HG03066 (cell line): ENCODE data around the gene PRRG4.
A peak's percentile ranks its signal among the peaks of the same experiment; 100 is the strongest.
"Not testable (repeated sequence)": the region's sequence is repeated elsewhere in the genome, so short reads cannot be mapped to it uniquely, and the experiment has no call there.

ENCODE experiments used
- ATAC-seq: cut with Tn5 transposase; IDR thresholded peaks from one replicate; pipeline ENCODE4 v1.9.1; 2021; ENCODE audit warnings: low read depth; ENCODE audit not compliant: unreplicated experiment

Gene PRRG4

DNA sequence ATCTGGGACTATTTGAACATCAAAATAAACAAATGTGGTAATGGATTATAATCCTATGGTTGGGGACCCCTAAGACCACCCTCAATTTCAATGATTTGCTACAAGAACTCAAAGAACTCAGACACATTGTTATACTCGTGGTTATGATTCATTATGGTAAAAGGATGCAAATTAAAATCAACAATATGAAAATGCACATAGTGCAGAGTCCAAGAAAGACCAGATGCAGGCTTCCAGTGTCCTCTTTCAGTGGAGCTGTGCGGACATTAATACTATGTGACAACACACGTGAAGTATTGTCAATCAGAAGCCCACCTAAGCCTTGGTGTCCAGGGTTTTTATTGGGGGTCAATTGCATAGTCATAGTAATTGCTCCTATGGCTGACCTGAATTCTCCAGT, 53.7 kb downstream of the PRRG4 start:
- no peak for ATAC-seq

DNA sequence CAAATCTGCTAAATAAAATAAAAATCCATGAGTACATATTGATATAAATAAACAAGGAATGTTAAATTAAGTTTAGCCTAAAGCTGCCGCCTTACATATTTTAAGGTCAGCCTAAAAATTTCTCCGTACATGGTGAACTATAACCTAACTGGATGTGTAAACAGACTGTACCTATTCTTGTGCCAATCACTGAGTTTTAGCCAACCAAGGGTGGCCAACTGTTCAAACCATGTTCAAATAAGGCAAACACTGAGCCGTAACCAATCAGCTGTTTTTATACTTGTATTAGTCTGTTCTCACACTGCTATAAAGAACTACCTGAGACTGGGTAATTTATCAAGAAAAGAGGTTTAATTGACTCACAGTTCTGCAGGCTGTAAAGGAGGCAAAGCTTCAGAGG, 54.3 kb downstream of the PRRG4 start:
- ATAC-seq = no peak

DNA sequence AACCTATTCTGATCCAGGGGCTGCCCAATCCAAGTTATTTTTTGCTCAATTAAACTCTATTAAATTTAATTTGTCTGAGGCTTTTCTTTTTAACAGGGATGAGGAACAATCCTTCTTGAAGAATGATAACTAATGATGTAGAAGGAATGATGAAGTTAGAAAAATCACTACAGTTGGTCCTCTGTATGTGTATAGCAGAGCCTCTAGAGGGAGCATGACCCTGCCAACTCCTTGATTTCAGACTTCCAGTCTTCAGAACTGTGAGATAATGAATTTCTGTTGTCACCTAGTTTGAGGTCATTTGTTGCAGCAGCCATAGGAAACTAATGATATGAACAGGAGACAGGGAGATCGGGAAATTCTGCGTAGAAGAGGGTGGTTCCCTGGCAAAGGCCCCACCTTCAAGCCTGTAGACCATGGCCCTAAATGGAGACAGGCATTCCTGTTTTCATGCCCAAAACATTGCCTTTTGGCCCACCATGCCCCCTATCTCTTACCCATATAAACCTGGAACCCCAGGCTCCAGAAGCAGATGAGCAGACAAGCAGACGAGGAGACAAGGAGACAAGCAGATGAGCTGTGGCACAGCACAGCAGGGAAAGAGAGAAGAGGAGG, 55.1 kb downstream of the PRRG4 start:
- ATAC-seq = no peak

- no peak for ATAC-seq
These were observed 55.8 kb downstream of the PRRG4 start for GRCh38 chr11:32885556-32885955.

GRCh38 chr11:32886180-32886579, 56.5 kb downstream of the PRRG4 start:
- ATAC-seq = no peak

DNA sequence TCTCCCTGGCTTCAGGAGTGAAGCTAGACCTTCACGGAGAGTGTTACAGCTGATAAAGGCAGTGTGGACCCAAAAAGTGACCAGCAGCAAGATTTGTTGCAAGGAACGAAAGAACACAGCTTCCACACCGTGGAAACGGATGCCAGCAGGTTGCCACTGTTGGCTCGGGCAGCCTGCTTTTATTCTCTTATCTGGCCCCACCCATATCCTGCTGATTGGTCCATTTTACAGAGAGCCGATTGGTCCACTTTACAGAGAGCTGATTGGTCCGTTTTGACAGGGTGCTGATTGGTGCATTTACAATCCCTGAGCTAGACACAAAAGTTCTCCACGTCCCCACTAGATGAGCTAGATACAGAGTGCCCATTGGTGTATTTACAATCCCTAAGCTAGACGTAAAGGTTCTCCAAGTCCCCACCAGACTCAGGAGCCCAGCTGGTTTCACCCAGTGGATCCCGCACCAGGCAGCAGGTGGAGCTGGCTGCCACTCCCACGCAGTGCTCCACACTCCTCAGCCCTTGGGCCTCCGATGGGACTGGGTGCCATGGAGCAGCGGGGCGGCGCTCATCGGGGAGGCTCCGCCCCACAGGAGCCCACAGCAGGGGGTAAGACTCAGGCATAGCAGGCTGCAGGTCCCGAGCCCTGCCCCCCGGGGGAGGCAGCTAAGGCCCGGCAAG, 58.1 kb downstream of the PRRG4 start:
- not testable (repeated sequence) for ATAC-seq

DNA sequence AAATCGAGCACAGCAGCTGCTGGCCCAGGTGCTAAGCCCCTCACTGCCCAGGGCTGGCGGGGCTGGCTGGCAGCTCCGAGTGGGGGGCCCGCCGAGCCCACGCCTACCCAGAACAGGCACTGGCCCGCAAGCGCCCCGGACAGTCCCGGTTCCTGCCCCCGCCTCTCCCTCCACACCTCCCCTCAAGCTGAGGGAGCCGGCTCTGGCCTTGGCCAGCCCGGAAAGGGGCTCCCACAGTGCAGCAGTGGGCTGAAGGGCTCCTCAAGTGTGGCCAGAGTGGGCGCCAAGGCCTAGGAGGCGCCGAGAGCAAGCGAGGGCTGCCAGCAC, 58.6 kb downstream of the PRRG4 start:
- ATAC-seq = not testable (repeated sequence)

GRCh38 chr11:32888805-32889204, 59.1 kb downstream of the PRRG4 start:
- no peak for ATAC-seq

GRCh38 chr11:32890843-32891656, 61.3 kb downstream of the PRRG4 start:
- ATAC-seq = no peak

DNA sequence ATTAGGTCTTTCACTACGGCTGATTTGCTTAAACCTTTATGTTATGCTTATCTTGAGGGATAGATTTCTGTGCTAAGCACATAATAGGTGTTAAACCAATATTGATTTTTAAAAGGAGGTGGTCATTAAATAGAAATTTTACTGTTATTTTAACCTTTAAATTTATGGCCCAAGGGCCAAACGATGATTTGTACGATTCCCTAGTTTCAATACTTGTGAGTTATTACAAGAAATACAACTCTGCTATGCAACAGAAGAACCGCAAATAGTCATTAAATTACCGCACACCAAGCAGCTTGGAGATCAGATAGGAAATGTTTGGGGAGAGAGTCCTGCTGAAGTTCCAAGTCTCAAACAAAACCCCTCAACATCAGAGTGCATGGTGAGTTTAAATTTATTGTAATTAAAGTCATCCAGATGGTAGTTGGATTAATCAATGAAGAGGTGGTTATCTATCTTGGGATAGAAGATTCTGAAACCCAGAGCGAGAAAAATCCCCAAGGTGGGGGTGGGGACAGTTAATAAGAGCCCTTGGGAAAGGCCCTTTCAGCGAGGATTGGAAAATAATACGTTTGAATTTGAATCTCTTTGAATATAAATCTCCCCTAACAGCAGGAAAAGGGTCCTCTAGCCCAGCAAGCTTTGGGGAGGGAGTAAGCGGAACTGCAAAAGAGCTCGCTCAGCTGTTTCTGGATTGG, 62.1 kb downstream of the PRRG4 start:
- no peak for ATAC-seq

GRCh38 chr11:32892355-32893092, 62.8 kb downstream of the PRRG4 start, which contains the start of gene QSER1:
Gene QSER1 (plus strand): TSS chr11:32892811. CDS start chr11:32893126, 315 bp downstream.
- ATAC-seq = peak; percentile 57

DNA sequence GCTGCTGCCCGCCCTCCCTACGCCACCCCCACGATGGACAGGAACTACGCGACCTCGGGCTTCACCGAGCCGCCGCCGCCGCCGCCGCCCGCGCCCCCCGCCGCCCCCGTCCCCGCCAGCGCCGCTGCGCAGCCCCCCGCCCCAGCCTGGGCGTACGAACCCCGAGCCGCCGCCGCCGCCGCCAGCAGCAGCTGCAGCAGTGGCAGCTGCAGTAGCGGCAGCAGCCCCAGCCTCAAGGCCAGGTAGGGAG, 63.3 kb downstream of the PRRG4 start:
- ATAC-seq = no peak

- peak; percentile 38 for ATAC-seq
These were observed 63.8 kb downstream of the PRRG4 start for GRCh38 chr11:32893343-32894148.

DNA sequence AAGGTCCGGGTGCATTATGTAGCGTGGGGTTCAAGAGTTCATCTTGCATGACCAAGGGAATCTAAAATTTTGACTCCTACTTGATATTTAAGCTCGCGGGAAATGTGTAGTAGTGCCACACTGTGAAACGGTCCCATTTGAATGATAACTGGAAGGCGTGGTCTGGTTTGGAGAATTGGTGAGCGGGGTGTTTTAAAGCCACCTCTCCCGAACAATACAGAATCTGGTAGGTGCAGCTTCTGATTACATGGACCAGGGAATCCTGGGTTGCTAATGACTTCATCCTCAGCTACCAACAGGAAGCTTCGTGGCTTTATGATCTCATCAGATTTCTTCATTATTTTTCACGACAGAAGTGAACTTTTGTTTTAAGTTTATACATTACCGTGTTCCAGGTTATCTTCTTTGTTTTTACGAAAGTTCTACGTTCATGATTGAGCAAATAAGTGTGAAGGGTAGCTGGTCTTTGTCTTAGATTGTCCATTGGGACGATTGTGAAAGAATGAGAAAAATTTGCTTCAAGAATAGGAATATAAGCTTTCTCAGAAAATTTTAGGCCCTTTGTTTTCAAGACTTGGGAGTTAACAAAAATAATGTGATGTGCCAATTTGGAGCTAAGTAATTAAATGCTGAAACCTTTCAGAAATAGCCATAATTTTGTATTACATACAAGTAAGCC, 64.6 kb downstream of the PRRG4 start:
- ATAC-seq = no peak

- ATAC-seq = no peak
These were observed 65.2 kb downstream of the PRRG4 start for GRCh38 chr11:32894921-32895320.

DNA sequence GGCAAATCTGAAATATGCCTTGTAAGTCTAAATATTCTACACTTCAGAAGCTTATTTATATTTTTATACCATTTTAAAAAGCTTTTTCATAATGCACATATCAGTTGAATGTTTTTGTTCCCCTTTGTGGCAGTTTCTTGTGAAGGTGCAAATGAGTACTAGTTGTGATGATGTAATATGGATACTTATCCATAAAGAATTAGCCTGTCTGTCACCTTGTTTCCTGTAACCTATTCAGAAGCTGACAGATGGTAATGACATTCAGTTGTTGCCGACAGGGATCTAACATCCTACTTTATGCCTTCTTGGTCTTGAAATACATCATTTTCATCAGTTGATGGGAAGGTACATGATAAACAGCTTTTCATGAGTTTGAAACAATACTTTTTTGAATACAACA, 65.7 kb downstream of the PRRG4 start:
- ATAC-seq = no peak

- ATAC-seq = no peak
These were observed 67.4 kb downstream of the PRRG4 start for GRCh38 chr11:32897103-32897502.

- peak; percentile 80 for ATAC-seq
These were observed 69.7 kb downstream of the PRRG4 start for GRCh38 chr11:32899438-32899837.

DNA sequence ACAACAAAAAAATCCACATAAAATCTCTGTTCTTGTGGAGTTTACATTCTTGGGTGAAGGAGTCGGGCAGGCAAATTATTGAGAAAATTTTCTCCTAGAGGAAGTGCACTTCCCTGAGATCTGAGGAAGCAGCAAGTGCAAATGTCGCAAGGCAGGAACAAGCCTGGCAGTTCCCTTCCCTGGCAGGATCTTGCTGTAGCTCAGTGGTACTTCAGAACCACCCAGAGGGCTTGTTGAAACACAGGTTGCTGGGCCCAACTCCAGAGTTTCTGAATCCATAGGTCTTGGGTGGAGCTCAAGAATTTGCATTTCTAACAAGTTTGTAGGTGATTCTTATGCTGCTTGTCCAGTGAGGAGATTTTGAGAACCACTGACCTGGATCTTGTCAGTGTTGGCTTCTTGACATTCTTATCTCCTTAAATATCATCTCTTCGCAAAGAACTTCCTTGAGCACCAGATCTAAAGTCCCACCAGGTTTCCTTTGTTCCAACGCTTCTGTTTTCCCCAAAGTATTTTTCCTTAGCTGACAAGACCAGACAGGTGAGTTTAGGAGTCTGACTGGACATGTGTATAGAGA, 72.5 kb downstream of the PRRG4 start:
- no peak for ATAC-seq
